ENCODE results near the gene TRIOBP.

The TRIOBP gene

GRCh38 chr22:37758694-37759093 lies 61.8 kb downstream of the TRIOBP start:
- H3K27me3 ChIP-seq (ENCODE audit: insufficient read depth, low read length, poor library complexity): no peaks in the 10 kb centered on the region
- no peak overlapping the region for H2BK5ac ChIP-seq (ENCODE audit: low read length)
- peaks cover 6% of the 10 kb centered on the region for H3K36me3 ChIP-seq (ENCODE audit: control insufficient read depth, insufficient read depth, low read length)
- no peaks in the 10 kb centered on the region for H3K79me2 ChIP-seq (ENCODE audit: control insufficient read depth, insufficient read depth, low read length)
- H2BK15ac ChIP-seq (replicated peaks; ENCODE audit: low read depth): no peak overlapping the region
- no peak for DNase-seq
- H2BK120ac ChIP-seq (ENCODE audit: low read depth, low read length): no peak overlapping the region
- no peak overlapping the region for H3K4ac ChIP-seq (ENCODE audit: low read depth, low read length)
- H2AK5ac ChIP-seq (ENCODE audit: low read length): no peak overlapping the region
- no peak overlapping the region for H3K4me2 ChIP-seq (ENCODE audit: low read length)
- H4K5ac ChIP-seq (ENCODE audit: low read length): no peak overlapping the region
- H3K23ac ChIP-seq (ENCODE audit: low read length): no peak overlapping the region
- H3K18ac ChIP-seq (ENCODE audit: low read length): no peak overlapping the region
- no peak overlapping the region for H4K8ac ChIP-seq (ENCODE audit: low read depth, low read length)
- WGBS (ENCODE audit: extremely low coverage, insufficient coverage, low lambda C conversion rate): no CpG with 5 or more reads among the region's 10 CpGs
- H3K56ac ChIP-seq (ENCODE audit: low read length): no peak overlapping the region
- no peak overlapping the region for H3K27ac ChIP-seq (ENCODE audit: low read depth, low read length)
- no peak overlapping the region for H3K4me3 ChIP-seq (ENCODE audit: low read length)
- no peak overlapping the region for H3K9ac ChIP-seq (ENCODE audit: low read length)
- H3K79me1 ChIP-seq (ENCODE audit: low read length): no peaks in the 10 kb centered on the region
- H3K4me1 ChIP-seq (ENCODE audit: control insufficient read depth, low read depth, low read length): no peaks in the 10 kb centered on the region

- no peaks in the 10 kb centered on the region for H3K79me1 ChIP-seq (ENCODE audit: low read length)
- H3K79me2 ChIP-seq (ENCODE audit: control insufficient read depth, insufficient read depth, low read length): no peaks in the 10 kb centered on the region
- no peaks in the 10 kb centered on the region for H3K4me1 ChIP-seq (ENCODE audit: control insufficient read depth, low read depth, low read length)
- no peak overlapping the region for H3K56ac ChIP-seq (ENCODE audit: low read length)
- no peak overlapping the region for H3K4ac ChIP-seq (ENCODE audit: low read depth, low read length)
- H2AK5ac ChIP-seq (ENCODE audit: low read length): no peak overlapping the region
- no peak overlapping the region for H3K23ac ChIP-seq (ENCODE audit: low read length)
- no peak overlapping the region for H3K9ac ChIP-seq (ENCODE audit: low read length)
- WGBS (ENCODE audit: extremely low coverage, insufficient coverage, low lambda C conversion rate): no CpG with 5 or more reads among the region's 11 CpGs
- H3K18ac ChIP-seq (ENCODE audit: low read length): no peak overlapping the region
- no peak overlapping the region for H4K8ac ChIP-seq (ENCODE audit: low read depth, low read length)
- H2BK120ac ChIP-seq (ENCODE audit: low read depth, low read length): no peak overlapping the region
- H2BK5ac ChIP-seq (ENCODE audit: low read length): no peak overlapping the region
- no peak overlapping the region for H3K4me3 ChIP-seq (ENCODE audit: low read length)
- no peak overlapping the region for H4K5ac ChIP-seq (ENCODE audit: low read length)
- peaks cover 6% of the 10 kb centered on the region for H3K36me3 ChIP-seq (ENCODE audit: control insufficient read depth, insufficient read depth, low read length)
- H3K4me2 ChIP-seq (ENCODE audit: low read length): no peak overlapping the region
- no peak overlapping the region for H3K27ac ChIP-seq (ENCODE audit: low read depth, low read length)
- H3K27me3 ChIP-seq (ENCODE audit: insufficient read depth, low read length, poor library complexity): no peaks in the 10 kb centered on the region
- H2BK15ac ChIP-seq (replicated peaks; ENCODE audit: low read depth): no peak overlapping the region
- no peak for DNase-seq
Measured at GRCh38 chr22:37759281-37759680, 62.4 kb downstream of the TRIOBP start.

GRCh38 chr22:37760152-37760551 lies 63.3 kb downstream of the TRIOBP start:
- no peak overlapping the region for H3K4me3 ChIP-seq (ENCODE audit: low read length)
- H4K5ac ChIP-seq (ENCODE audit: low read length): no peak overlapping the region
- no peak overlapping the region for H3K18ac ChIP-seq (ENCODE audit: low read length)
- no CpG with 5 or more reads among the region's 3 CpGs for WGBS (ENCODE audit: extremely low coverage, insufficient coverage, low lambda C conversion rate)
- H3K9ac ChIP-seq (ENCODE audit: low read length): no peak overlapping the region
- no peak overlapping the region for H3K56ac ChIP-seq (ENCODE audit: low read length)
- no peaks in the 10 kb centered on the region for H3K79me2 ChIP-seq (ENCODE audit: control insufficient read depth, insufficient read depth, low read length)
- no peaks in the 10 kb centered on the region for H3K27me3 ChIP-seq (ENCODE audit: insufficient read depth, low read length, poor library complexity)
- no peak overlapping the region for H2BK5ac ChIP-seq (ENCODE audit: low read length)
- no peaks in the 10 kb centered on the region for H3K79me1 ChIP-seq (ENCODE audit: low read length)
- H2BK15ac ChIP-seq (replicated peaks; ENCODE audit: low read depth): no peak overlapping the region
- no peak overlapping the region for H2BK120ac ChIP-seq (ENCODE audit: low read depth, low read length)
- peaks cover 4% of the 10 kb centered on the region for H3K36me3 ChIP-seq (ENCODE audit: control insufficient read depth, insufficient read depth, low read length)
- no peak overlapping the region for H3K23ac ChIP-seq (ENCODE audit: low read length)
- H3K4me2 ChIP-seq (ENCODE audit: low read length): no peak overlapping the region
- H3K27ac ChIP-seq (ENCODE audit: low read depth, low read length): no peak overlapping the region
- H3K4me1 ChIP-seq (ENCODE audit: control insufficient read depth, low read depth, low read length): no peaks in the 10 kb centered on the region
- no peak overlapping the region for H3K4ac ChIP-seq (ENCODE audit: low read depth, low read length)
- no peak for DNase-seq
- no peak overlapping the region for H2AK5ac ChIP-seq (ENCODE audit: low read length)
- H4K8ac ChIP-seq (ENCODE audit: low read depth, low read length): no peak overlapping the region

GRCh38 chr22:37762389-37762836 lies 65.6 kb downstream of the TRIOBP start:
- H3K27me3 ChIP-seq (ENCODE audit: insufficient read depth, low read length, poor library complexity): no peaks in the 10 kb centered on the region
- H4K8ac ChIP-seq (ENCODE audit: low read depth, low read length): no peak overlapping the region
- no CpG with 5 or more reads among the region's 10 CpGs for WGBS (ENCODE audit: extremely low coverage, insufficient coverage, low lambda C conversion rate)
- no peak overlapping the region for H2BK5ac ChIP-seq (ENCODE audit: low read length)
- H3K27ac ChIP-seq (ENCODE audit: low read depth, low read length): no peak overlapping the region
- peaks cover 4% of the 10 kb centered on the region for H3K36me3 ChIP-seq (ENCODE audit: control insufficient read depth, insufficient read depth, low read length)
- no peak overlapping the region for H3K4me3 ChIP-seq (ENCODE audit: low read length)
- H3K9ac ChIP-seq (ENCODE audit: low read length): no peak overlapping the region
- no peaks in the 10 kb centered on the region for H3K79me2 ChIP-seq (ENCODE audit: control insufficient read depth, insufficient read depth, low read length)
- no peak overlapping the region for H2BK15ac ChIP-seq (replicated peaks; ENCODE audit: low read depth)
- H3K4me1 ChIP-seq (ENCODE audit: control insufficient read depth, low read depth, low read length): no peaks in the 10 kb centered on the region
- no peak overlapping the region for H3K18ac ChIP-seq (ENCODE audit: low read length)
- H2AK5ac ChIP-seq (ENCODE audit: low read length): no peak overlapping the region
- H4K5ac ChIP-seq (ENCODE audit: low read length): no peak overlapping the region
- no peak overlapping the region for H3K4ac ChIP-seq (ENCODE audit: low read depth, low read length)
- no peak for DNase-seq
- H3K56ac ChIP-seq (ENCODE audit: low read length): no peak overlapping the region
- H3K4me2 ChIP-seq (ENCODE audit: low read length): no peak overlapping the region
- no peaks in the 10 kb centered on the region for H3K79me1 ChIP-seq (ENCODE audit: low read length)
- H2BK120ac ChIP-seq (ENCODE audit: low read depth, low read length): no peak overlapping the region
- no peak overlapping the region for H3K23ac ChIP-seq (ENCODE audit: low read length)

GRCh38 chr22:37763012-37763411 lies 66.2 kb downstream of the TRIOBP start:
- Histone ChIP-seq H3K79me2 (ENCODE audit: control insufficient read depth, insufficient read depth, low read length) (no peaks in the 10 kb centered on the region), H3K23ac (ENCODE audit: low read length) (no peak overlapping the region), H2AK5ac (ENCODE audit: low read length) (no peak overlapping the region), H4K5ac (ENCODE audit: low read length) (no peak overlapping the region), H2BK120ac (ENCODE audit: low read depth, low read length) (no peak overlapping the region), H2BK5ac (ENCODE audit: low read length) (no peak overlapping the region), H3K18ac (ENCODE audit: low read length) (no peak overlapping the region), H3K4ac (ENCODE audit: low read depth, low read length) (no peak overlapping the region), H3K27ac (ENCODE audit: low read depth, low read length) (no peak overlapping the region), H3K56ac (ENCODE audit: low read length) (no peak overlapping the region), H3K4me2 (ENCODE audit: low read length) (no peak overlapping the region), H3K4me3 (ENCODE audit: low read length) (no peak overlapping the region), H3K4me1 (ENCODE audit: control insufficient read depth, low read depth, low read length) (no peaks in the 10 kb centered on the region), H2BK15ac (replicated peaks; ENCODE audit: low read depth) (no peak overlapping the region), H3K79me1 (ENCODE audit: low read length) (no peaks in the 10 kb centered on the region), H4K8ac (ENCODE audit: low read depth, low read length) (no peak overlapping the region), H3K27me3 (ENCODE audit: insufficient read depth, low read length, poor library complexity) (no peaks in the 10 kb centered on the region), H3K36me3 (ENCODE audit: control insufficient read depth, insufficient read depth, low read length) (peaks cover 4% of the 10 kb centered on the region), H3K9ac (ENCODE audit: low read length) (no peak overlapping the region)
- no CpG with 5 or more reads among the region's 9 CpGs for WGBS (ENCODE audit: extremely low coverage, insufficient coverage, low lambda C conversion rate)
- DNase-seq: no peak

- no peak overlapping the region for H3K9ac ChIP-seq (ENCODE audit: low read length)
- no peak overlapping the region for H2AK5ac ChIP-seq (ENCODE audit: low read length)
- no CpG with 5 or more reads among the region's 16 CpGs for WGBS (ENCODE audit: extremely low coverage, insufficient coverage, low lambda C conversion rate)
- no peak overlapping the region for H4K8ac ChIP-seq (ENCODE audit: low read depth, low read length)
- no peak overlapping the region for H3K23ac ChIP-seq (ENCODE audit: low read length)
- H3K4ac ChIP-seq (ENCODE audit: low read depth, low read length): no peak overlapping the region
- no peaks in the 10 kb centered on the region for H3K79me1 ChIP-seq (ENCODE audit: low read length)
- no peak overlapping the region for H3K4me2 ChIP-seq (ENCODE audit: low read length)
- H2BK120ac ChIP-seq (ENCODE audit: low read depth, low read length): no peak overlapping the region
- no peak overlapping the region for H3K27ac ChIP-seq (ENCODE audit: low read depth, low read length)
- no peaks in the 10 kb centered on the region for H3K4me1 ChIP-seq (ENCODE audit: control insufficient read depth, low read depth, low read length)
- no peak overlapping the region for H3K4me3 ChIP-seq (ENCODE audit: low read length)
- H4K5ac ChIP-seq (ENCODE audit: low read length): no peak overlapping the region
- no peak overlapping the region for H3K18ac ChIP-seq (ENCODE audit: low read length)
- H3K79me2 ChIP-seq (ENCODE audit: control insufficient read depth, insufficient read depth, low read length): no peaks in the 10 kb centered on the region
- H3K56ac ChIP-seq (ENCODE audit: low read length): no peak overlapping the region
- H3K27me3 ChIP-seq (ENCODE audit: insufficient read depth, low read length, poor library complexity): no peaks in the 10 kb centered on the region
- DNase-seq: no peak
- H2BK5ac ChIP-seq (ENCODE audit: low read length): no peak overlapping the region
- peaks cover 4% of the 10 kb centered on the region for H3K36me3 ChIP-seq (ENCODE audit: control insufficient read depth, insufficient read depth, low read length)
- H2BK15ac ChIP-seq (replicated peaks; ENCODE audit: low read depth): no peak overlapping the region
Measured at GRCh38 chr22:37763652-37764051, 66.8 kb downstream of the TRIOBP start.
